Endodermal cell (in vitro differentiated cells): ENCODE results near the gene TSPAN17. TPM values are rescaled to one million over a fixed set of nuclear protein-coding genes. Genes with fewer than 3 reads are reported as not detected.
A peak's percentile ranks its signal among the peaks of the same experiment; 100 is the strongest.

Experiments
- DNase-seq: peaks from one replicate; pipeline ENCODE4 v3.0.0-alpha.2; 2017
- H3K27ac ChIP-seq: 2 replicates; pipeline ENCODE4 v1.5.1; 2013; ENCODE audit warnings: mild to moderate bottlenecking, low read depth, low read length, moderate library complexity
- H3K27me3 ChIP-seq: 2 replicates; pipeline ENCODE4 v1.6.1; 2013; ENCODE audit warnings: mild to moderate bottlenecking, low read length, moderate library complexity; ENCODE audit not compliant: insufficient read depth, control insufficient read depth, poor library complexity, severe bottlenecking
- H3K36me3 ChIP-seq: 2 replicates; pipeline ENCODE4 v1.7.0; 2013; ENCODE audit warnings: mild to moderate bottlenecking, low read length, moderate library complexity; ENCODE audit not compliant: control insufficient read depth, insufficient read depth
- H3K4me1 ChIP-seq: one replicate; pipeline ENCODE4 v1.7.0; 2013; ENCODE audit warnings: low read length; ENCODE audit not compliant: control insufficient read depth, insufficient read depth
- H3K4me3 ChIP-seq: 2 replicates; pipeline ENCODE4 v1.5.1; 2013; ENCODE audit warnings: mild to moderate bottlenecking, low read length, moderate library complexity
- H3K9ac ChIP-seq: 2 replicates; pipeline ENCODE4 v1.6.1; 2013; ENCODE audit warnings: mild to moderate bottlenecking, low read length, moderate library complexity; ENCODE audit not compliant: poor library complexity, severe bottlenecking; ENCODE audit errors: extremely low read depth
- H3K9me3 ChIP-seq: 2 replicates; pipeline ENCODE4 v1.6.1; 2013; ENCODE audit warnings: mild to moderate bottlenecking, low read length, moderate library complexity; ENCODE audit not compliant: control insufficient read depth
- H3K27ac Mint-ChIP-seq: 2 replicates; pipeline ENCODE4 v1.8.0; 2020; ENCODE audit warnings: mixed read lengths
- H3K27me3 Mint-ChIP-seq: 2 replicates; pipeline ENCODE4 v1.8.0; 2021; ENCODE audit warnings: mild to moderate bottlenecking, mixed read lengths; ENCODE audit not compliant: insufficient read depth
- H3K36me3 Mint-ChIP-seq: 2 replicates; pipeline ENCODE4 v1.8.0; 2020; ENCODE audit warnings: low read depth, mixed read lengths
- H3K4me1 Mint-ChIP-seq: 2 replicates; pipeline ENCODE4 v1.8.0; 2020; ENCODE audit warnings: mixed read lengths
- H3K4me3 Mint-ChIP-seq: 2 replicates; pipeline ENCODE4 v1.8.0; 2020; ENCODE audit warnings: mild to moderate bottlenecking, moderate library complexity, mixed read lengths
- H3K9me3 Mint-ChIP-seq: 2 replicates; pipeline ENCODE4 v1.8.0; 2020; ENCODE audit warnings: mild to moderate bottlenecking, mixed read lengths
- CTCF ChIP-seq: fragments of 200-600 bp; sonication (generic); conservative IDR thresholded peaks from 2 replicates; pipeline ENCODE4 v1.5.0; 2021; ENCODE audit warnings: antibody characterized with exemption, mild to moderate bottlenecking
- WGBS, 2 experiments: methylation state at CpG; one replicate each; pipeline versions ENCODE4 v1.1.5 to v1.1.7; 2013; ENCODE audit warnings: missing lambda C conversion rate in 2 of 2, mixed read lengths in 1 of 2; ENCODE audit not compliant: insufficient coverage in 1 of 2, insufficient read length in 1 of 2; 5-methylcytosine and 5-hydroxymethylcytosine counted together
- total RNA-seq, 2 donors: library from RNA; stranded (reverse); fragmentation: NEBNext Ultra II Directional in 1 of 2; extraction: Animal tissue kit (Norgen Biotek cat#: 25700) in 1 of 2; gene quantifications; 2 replicates in 1 of 2; 3 replicates in 1 of 2; pipeline ENCODE4 v1.2.1, GENCODE V29; 2021

Gene TSPAN17
- total RNA-seq, 2 donors from 2014 or later, result 49.3 to 50.3 TPM

- no peaks in the 10 kb centered on the region for H3K9me3 ChIP-seq
- H3K9me3 Mint-ChIP-seq, result no peaks in the 10 kb centered on the region
- H3K36me3 ChIP-seq, result no peaks in the 10 kb centered on the region
- WGBS, 2 experiments, result 73 to 80% methylated on average over 13 of the region's 13 CpGs
- H3K9ac ChIP-seq, result no peak overlapping the region
- peaks cover 16% of the 10 kb centered on the region for H3K27me3 ChIP-seq
- H3K4me1 ChIP-seq, result no peaks in the 10 kb centered on the region
- no peak for DNase-seq
- no peak overlapping the region for H3K4me3 Mint-ChIP-seq
- H3K36me3 Mint-ChIP-seq, result no peaks in the 10 kb centered on the region
- H3K4me3 ChIP-seq, result no peak overlapping the region
- H3K27ac ChIP-seq, result no peak overlapping the region
- peak overlapping the region; percentile 8 for H3K27ac Mint-ChIP-seq
- peaks cover 14% of the 10 kb centered on the region for H3K4me1 Mint-ChIP-seq
- TF ChIP-seq CTCF, result no peak
- H3K27me3 Mint-ChIP-seq, result peaks cover 19% of the 10 kb centered on the region
Measured at GRCh38 chr5:176692839-176693476, 45.7 kb downstream of the TSPAN17 start.

GRCh38 chr5:176693477-176693851 lies 46.2 kb downstream of the TSPAN17 start:
- TF ChIP-seq CTCF, result no peak
- Mint-ChIP-seq H3K36me3 (no peaks in the 10 kb centered on the region), H3K27me3 (peaks cover 19% of the 10 kb centered on the region), H3K4me1 (peaks cover 19% of the 10 kb centered on the region), H3K27ac (no peak overlapping the region), H3K4me3 (no peak overlapping the region), H3K9me3 (no peaks in the 10 kb centered on the region)
- H3K27ac ChIP-seq, result no peak overlapping the region
- peaks cover 16% of the 10 kb centered on the region for H3K27me3 ChIP-seq
- 88 to 89% methylated on average over 11 to 13 of the region's 13 CpGs for WGBS, 2 experiments
- H3K36me3 ChIP-seq, result no peaks in the 10 kb centered on the region
- no peak overlapping the region for H3K9ac ChIP-seq
- no peaks in the 10 kb centered on the region for H3K9me3 ChIP-seq
- H3K4me1 ChIP-seq, result no peaks in the 10 kb centered on the region
- no peak overlapping the region for H3K4me3 ChIP-seq
- DNase-seq, result no peak

GRCh38 chr5:176694146-176694545 lies 46.9 kb downstream of the TSPAN17 start:
- WGBS, 2 experiments, result 87 to 91% methylated on average over 10 of the region's 10 CpGs
- Histone ChIP-seq H3K4me1 (peaks cover 4% of the 10 kb centered on the region), H3K4me3 (no peak overlapping the region), H3K27me3 (peaks cover 16% of the 10 kb centered on the region), H3K36me3 (no peaks in the 10 kb centered on the region), H3K9ac (no peak overlapping the region), H3K9me3 (no peaks in the 10 kb centered on the region), H3K27ac (no peak overlapping the region)
- DNase-seq, result no peak
- no peak overlapping the region for H3K27ac Mint-ChIP-seq
- no peak overlapping the region for H3K4me3 Mint-ChIP-seq
- H3K9me3 Mint-ChIP-seq, result no peaks in the 10 kb centered on the region
- peaks cover 19% of the 10 kb centered on the region for H3K27me3 Mint-ChIP-seq
- H3K36me3 Mint-ChIP-seq, result no peaks in the 10 kb centered on the region
- peaks cover 24% of the 10 kb centered on the region for H3K4me1 Mint-ChIP-seq
- TF ChIP-seq CTCF, result no peak
